Activated gamma-delta T cell treated with anti-CD3 and anti-CD28 coated beads, Interleukin-2, amount 50 U/mL, for 16 hours (primary cell): Measurements from ENCODE around the gene BCL2L13.
"Not testable (repeated sequence)": the region's sequence is repeated elsewhere in the genome, so short reads cannot be mapped to it uniquely, and the experiment has no call there.

Experiments used
- DNase-seq: peaks from one replicate; pipeline ENCODE4 v3.0.0-alpha.2; 2020; ENCODE audit warnings: low read depth

Gene BCL2L13

GRCh38 chr22:17728786-17729185 is 90.2 kb downstream of the BCL2L13 start:
- no peak for DNase-seq

DNA sequence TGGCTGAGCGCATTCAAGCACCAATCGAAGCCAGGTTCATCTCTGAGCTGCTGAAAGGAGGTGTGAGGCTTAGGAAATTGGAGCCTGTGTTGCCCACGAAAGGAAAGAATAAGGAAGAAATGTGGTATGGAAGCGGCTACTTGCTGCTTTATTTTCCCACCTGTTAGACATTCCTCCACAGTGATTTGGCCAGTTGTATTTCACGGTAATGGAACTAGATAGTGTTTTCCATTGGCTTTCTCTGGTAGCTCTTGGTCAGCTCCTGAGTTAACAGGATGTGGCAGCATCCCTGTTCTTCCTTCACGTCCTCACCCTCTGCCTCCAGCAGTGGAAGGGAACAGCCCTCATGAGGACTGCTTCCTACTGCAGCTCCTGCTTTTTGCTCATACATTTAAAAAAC is 91.0 kb downstream of the BCL2L13 start:
- no peak for DNase-seq

DNA sequence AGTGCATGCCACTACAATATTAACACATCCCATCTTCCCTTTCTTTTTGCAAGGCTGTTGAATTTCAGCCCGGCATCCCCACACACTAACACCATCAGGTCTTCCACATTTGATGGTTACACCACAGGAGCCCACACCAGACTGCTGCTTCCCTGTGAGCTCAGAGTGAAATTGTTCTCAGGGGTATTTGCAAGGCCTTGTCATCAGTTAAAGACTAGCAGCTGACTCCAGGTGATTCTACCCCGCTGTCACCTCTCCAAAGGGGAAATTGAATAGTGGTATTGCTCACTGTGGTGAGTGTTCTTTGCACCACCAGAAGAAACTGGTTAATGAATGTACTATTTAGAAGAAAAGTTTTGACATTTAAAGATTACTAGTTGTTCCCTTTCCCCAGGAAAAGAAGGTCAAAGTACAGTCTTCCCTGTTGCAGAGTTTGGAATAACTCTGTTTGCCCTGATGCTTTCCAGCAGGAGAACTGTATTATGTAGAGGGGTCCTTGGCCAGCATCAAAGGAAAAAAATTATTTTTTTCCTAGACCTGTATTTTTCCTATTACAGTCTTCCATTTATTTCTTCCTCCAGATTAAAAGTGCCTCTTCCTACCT is 93.8 kb downstream of the BCL2L13 start:
- no peak for DNase-seq

DNA sequence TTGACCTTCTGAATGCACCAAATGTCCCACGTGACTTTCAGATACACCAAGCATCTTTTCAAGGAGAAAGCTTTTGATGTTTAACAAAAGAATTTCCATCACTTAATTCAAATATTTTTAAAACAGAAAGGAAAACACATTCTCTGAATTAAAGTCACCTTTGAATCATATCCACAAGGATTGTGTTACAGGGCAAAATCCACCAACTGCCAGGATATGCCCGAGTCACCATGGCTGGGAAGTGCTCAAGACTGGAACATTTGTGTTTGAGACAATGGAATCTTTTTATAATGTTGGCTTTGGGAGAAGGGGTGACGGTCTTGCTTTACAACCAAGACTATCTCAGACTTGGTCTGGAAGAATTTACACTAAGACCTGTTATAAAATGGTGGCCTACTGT is 94.9 kb downstream of the BCL2L13 start:
- DNase-seq, result no peak

DNA sequence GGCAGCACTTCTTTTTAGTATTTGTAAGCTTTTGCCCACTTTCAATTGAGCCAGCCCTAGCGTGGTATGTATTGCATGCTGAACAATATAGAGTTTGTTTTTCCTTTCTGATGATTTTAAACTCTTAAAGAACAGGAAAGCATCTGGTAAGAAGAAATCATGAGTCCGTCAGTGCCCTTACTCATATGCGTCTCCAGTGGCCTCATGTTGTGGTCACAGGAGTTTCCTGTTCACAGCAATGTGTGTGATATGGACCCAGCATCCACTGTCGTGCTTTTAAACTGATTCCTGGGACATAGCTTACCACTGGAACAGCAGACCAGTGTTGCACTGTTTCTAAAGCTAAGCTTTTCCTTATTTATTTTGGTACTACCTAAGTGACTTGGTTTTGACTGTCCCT is 95.6 kb downstream of the BCL2L13 start:
- no peak for DNase-seq

DNA sequence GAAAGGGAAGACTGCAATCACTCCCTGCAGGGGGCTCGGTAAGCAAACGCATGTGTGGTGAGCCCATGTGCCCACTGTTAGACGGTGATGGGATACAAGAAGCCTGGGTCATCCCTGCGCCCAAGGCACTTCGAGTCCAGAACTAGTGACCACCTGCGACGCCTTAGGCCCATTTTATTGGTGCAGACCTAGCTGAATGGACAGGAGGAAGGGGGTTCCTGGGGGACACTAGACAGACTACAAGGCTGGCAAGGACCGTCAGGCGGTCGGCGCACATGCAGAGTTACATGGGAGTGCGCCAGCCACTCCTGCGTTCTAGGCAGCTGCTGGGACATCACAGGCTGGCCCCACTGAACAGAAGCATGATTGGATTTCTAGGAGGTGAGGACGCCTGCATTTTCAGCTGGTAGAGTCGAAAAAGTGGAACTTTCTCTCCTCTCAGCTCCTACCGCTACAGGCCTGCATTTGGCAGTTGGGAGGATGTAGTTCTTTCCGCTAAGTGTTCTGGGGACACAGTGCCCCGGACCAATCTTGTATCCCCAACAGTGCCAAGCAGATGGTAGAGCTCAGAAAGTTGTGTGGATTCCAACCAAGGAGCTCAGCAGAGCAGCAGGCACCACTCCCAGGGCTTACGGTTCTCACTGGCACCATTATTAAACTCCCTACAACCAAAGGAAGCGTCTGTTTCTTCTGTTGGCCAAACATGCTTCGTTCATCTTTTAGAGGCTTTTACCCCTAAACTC is 100.0 kb downstream of the BCL2L13 start:
- no peak for DNase-seq

DNA sequence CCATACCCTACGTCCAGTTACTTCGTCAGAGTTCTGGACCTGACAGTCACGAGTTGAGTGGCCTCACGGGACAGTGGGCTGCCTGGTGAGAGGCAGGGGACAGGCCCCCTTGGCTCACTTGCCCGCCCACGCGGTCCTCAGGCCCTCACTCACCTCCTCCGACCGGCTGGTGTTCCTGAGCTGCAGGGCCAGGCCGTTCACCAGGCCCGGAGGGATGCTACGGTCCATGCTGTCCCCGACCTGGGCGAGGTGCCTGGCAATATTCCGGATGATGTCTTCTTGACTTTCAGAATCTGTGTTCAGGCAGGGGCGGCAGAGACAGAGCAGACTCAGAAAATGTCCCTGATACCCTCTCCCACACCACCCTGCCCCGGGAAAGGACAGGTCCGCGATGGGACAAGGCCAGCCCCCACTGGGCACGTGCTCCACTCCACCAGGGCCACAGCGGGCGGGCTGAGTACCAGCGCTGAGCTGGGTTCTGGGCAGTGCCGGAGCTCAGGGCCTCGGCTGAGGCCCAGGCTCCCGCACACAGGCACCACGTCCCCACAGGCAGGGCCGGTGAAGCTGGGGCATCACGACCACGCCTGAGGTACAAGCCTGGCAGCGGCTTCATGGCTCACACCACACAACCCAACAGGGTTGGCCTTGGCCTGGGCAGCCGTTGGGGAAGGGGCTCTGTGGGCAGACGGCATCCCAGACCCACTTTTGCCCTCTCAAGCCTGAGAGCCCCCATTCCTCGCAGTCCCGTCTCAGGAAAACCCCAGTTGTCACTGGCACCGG is 100.8 kb downstream of the BCL2L13 start:
- no peak for DNase-seq

GRCh38 chr22:17741866-17742526 is 103.4 kb downstream of the BCL2L13 start:
- DNase-seq, result no peak

GRCh38 chr22:17742527-17742902 is 104.0 kb downstream of the BCL2L13 start:
- DNase-seq, result peak; percentile 49

DNA sequence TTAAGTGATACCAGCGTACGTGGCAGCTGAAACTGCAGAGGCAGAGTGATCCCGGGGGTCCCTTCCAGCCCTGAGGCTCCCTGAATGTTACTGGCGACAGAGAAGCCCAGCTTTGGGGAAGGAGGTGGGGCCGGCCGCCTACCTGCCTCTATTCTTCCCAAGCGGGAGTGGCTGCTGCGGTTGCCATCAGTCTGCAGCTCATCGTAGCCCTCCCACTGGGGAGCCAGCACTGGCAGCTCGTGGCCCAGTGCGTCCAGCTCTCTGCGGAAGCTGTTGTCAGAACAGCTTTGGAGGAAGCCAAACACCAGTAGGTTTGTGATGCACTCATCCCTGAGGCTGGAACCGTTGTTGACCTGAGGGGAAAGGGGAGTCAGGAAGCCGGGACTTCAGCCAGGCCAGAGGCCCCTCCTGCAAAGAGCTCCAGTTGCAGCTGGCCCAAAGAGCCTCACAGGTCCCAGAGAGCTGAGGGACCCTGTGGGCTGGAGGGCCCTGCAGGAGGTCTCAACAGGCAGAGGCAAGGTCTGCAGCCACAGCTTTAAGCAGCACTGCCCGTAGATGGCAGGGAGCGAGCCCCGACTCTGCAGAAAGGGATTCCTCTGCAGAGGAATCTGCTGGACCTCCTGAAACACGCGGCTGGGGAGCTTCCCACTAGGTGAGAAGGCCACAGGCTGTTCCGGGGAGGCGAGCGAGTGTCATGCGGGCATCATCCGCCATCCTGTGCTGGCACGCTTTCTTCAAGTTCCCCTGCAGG is 105.3 kb downstream of the BCL2L13 start:
- DNase-seq, result no peak

- no peak for DNase-seq
These were observed 105.9 kb downstream of the BCL2L13 start for GRCh38 chr22:17744430-17744829.

DNA sequence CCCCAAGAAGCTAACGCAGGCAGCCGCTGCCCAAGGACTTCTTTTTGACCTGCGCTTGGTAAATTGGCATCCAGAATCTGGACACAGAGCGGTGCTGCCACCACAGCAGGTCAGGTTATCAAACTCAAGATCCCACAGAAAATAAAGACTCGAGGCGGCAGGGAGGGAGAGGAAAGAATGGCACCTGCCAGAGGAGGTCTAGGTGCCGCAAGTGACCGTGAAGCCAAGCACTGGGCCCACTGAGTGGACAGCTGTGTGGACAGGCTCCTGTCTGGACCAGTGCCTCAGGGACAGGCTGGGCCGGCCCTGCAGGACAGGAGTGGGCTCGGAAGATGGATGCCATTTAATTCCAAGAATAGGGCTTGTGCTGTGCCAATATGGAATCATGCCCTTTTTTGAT is 108.4 kb downstream of the BCL2L13 start:
- DNase-seq, result no peak

- DNase-seq, result no peak
These were observed 110.2 kb downstream of the BCL2L13 start for GRCh38 chr22:17748555-17749353.

GRCh38 chr22:17749605-17750395 is 111.2 kb downstream of the BCL2L13 start:
- no peak for DNase-seq

- no peak for DNase-seq
These were observed 113.0 kb downstream of the BCL2L13 start for GRCh38 chr22:17751596-17751995.

GRCh38 chr22:17753401-17753989 is 114.9 kb downstream of the BCL2L13 start:
- DNase-seq, result no peak

- DNase-seq, result no peak
These were observed 115.8 kb downstream of the BCL2L13 start for GRCh38 chr22:17754233-17754925.

DNA sequence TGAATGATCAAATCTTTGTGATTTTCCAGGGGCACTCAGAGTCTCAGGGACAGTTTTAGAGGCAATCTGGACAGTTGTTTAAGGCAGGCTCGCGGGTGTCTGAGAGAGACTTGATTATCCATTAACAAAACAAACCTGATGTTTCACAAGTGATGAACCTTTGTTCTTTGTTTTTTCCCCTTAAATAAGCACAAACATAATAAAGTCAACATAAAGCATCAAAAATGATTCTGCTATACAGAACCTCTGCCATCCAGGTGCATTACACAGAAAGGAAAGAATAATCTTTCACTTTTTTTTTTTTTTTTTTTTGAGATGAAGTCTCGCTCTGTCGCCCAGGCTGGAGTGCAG is 122.6 kb downstream of the BCL2L13 start:
- DNase-seq, result no peak

GRCh38 chr22:17763442-17763841 is 124.9 kb downstream of the BCL2L13 start:
- DNase-seq, result not testable (repeated sequence)
